ENCODE data around the gene ASPSCR1. TPM values are rescaled to one million over a fixed set of nuclear protein-coding genes. Genes with fewer than 3 reads are reported as not detected.

Gene ASPSCR1
- total and polyA plus RNA-seq, 2 of the 13 experiments (the other 11 are each of a cell fraction or from before 2014, with no cell fraction given): 274 to 314 TPM

DNA sequence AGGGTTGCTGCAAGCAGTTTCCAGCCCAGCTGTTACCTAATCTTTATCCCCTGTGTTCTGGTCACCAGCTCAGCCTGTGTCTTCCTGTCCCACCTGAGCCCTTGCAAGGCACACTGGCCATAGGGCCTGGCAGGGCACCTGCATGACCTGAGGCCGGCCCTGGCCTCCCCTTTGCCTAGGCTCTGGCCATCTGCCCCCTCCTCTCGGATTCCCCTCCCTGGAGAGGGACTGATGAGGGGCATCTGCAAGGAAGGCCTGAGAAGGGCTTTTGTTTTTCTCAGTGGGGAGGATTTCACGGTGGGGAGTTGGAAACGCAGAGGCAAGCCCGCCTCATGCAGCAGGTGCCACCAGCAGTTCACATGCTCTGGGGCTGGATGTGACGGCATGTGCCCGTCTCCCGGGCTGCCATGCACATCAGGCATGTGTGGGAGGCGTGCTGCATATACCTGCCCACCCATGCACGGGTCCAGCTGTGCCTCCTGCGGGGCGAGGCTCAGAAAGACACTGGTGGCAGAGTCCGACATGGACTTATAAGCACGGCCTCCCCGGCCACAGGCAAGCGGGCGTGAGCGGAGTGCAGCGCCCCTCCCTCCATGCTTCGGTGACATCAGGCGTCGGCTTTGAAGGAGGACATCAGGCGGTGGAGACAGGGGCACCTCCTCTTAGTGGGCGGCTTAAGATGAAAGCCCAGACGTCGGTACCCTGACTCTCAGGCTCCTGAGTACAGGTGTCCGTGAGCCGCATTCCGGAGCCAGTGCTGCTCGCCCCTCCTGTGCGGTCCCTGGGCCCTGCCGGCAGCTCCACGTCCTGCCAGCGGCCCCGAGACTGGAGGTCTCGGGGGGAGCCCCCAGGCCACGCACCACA, 16.5 kb downstream of the ASPSCR1 start (continued):
- TF ChIP-seq ZNF597 (CRISPR knock-in tag; IDR thresholded peaks at IDR 0.05) (no peak), CENPX (CRISPR knock-in tag; IDR thresholded peaks at IDR 0.05) (no peak), HMGA1 (CRISPR knock-in tag; conservative IDR thresholded peaks at IDR 0.05) (no peak), ONECUT2 (CRISPR knock-in tag; IDR thresholded peaks at IDR 0.05) (no peak), FIP1L1 (IDR thresholded peaks at IDR 0.05; ENCODE audit: borderline replicate concordance, insufficient read depth, low read depth, low read length) (no peak; the same call in 1 of the 2 replicates), ZKSCAN5 (CRISPR knock-in tag; IDR thresholded peaks at IDR 0.05) (0 out of 2 replicates have a peak, but pooled peaks have one; percentile 63), MTF2 (CRISPR knock-in tag; IDR thresholded peaks at IDR 0.05; ENCODE audit: borderline replicate concordance) (no peak), ZSCAN25 (CRISPR knock-in tag; IDR thresholded peaks at IDR 0.05) (no peak; the same call in 1 of the 2 replicates), MEIS2 (CRISPR knock-in tag; IDR thresholded peaks at IDR 0.05) (peak; percentile 54), NR2F1 (CRISPR knock-in tag; IDR thresholded peaks at IDR 0.05) (no peak), ZNF343 (CRISPR knock-in tag; IDR thresholded peaks at IDR 0.05) (peak; percentile 17; the same call in 1 of the 2 replicates), THRA (CRISPR knock-in tag; IDR thresholded peaks at IDR 0.05; ENCODE audit: borderline replicate concordance) (no peak), FOXJ3 (CRISPR knock-in tag; IDR thresholded peaks at IDR 0.05; ENCODE audit: borderline replicate concordance) (no peak), ZNF503 (CRISPR knock-in tag; IDR thresholded peaks at IDR 0.05) (no peak), TSC22D2 (CRISPR knock-in tag; IDR thresholded peaks at IDR 0.05; ENCODE audit: borderline replicate concordance) (no peak), RAD21 (CRISPR knock-in tag; IDR thresholded peaks at IDR 0.05) (no peak; the same call in 1 of the 2 replicates), MATR3 (CRISPR knock-in tag; IDR thresholded peaks at IDR 0.05) (no peak), ZNF552 (CRISPR knock-in tag; IDR thresholded peaks at IDR 0.05; ENCODE audit: borderline replicate concordance) (peak; percentile 46; the same call in 1 of the 2 replicates), ATF4 (CRISPR knock-in tag; IDR thresholded peaks at IDR 0.05) (peak in 1 of 2 experiments; percentile 46; a peak in 1 of 4 replicates), ZBTB26 (CRISPR knock-in tag; IDR thresholded peaks at IDR 0.05; ENCODE audit: borderline replicate concordance) (peak; percentile 41; the same call in 1 of the 2 replicates)
- TF ChIP-seq, protein P1, sequence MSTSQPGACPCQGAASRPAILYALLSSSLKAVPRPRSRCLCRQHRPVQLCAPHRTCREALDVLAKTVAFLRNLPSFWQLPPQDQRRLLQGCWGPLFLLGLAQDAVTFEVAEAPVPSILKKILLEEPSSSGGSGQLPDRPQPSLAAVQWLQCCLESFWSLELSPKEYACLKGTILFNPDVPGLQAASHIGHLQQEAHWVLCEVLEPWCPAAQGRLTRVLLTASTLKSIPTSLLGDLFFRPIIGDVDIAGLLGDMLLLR (CRISPR knock-in tag; IDR thresholded peaks at IDR 0.05): peak; percentile 56; the same call in 1 of the 2 replicates
